Measurements from ENCODE around the gene ABCC8.

Gene ABCC8

DNA sequence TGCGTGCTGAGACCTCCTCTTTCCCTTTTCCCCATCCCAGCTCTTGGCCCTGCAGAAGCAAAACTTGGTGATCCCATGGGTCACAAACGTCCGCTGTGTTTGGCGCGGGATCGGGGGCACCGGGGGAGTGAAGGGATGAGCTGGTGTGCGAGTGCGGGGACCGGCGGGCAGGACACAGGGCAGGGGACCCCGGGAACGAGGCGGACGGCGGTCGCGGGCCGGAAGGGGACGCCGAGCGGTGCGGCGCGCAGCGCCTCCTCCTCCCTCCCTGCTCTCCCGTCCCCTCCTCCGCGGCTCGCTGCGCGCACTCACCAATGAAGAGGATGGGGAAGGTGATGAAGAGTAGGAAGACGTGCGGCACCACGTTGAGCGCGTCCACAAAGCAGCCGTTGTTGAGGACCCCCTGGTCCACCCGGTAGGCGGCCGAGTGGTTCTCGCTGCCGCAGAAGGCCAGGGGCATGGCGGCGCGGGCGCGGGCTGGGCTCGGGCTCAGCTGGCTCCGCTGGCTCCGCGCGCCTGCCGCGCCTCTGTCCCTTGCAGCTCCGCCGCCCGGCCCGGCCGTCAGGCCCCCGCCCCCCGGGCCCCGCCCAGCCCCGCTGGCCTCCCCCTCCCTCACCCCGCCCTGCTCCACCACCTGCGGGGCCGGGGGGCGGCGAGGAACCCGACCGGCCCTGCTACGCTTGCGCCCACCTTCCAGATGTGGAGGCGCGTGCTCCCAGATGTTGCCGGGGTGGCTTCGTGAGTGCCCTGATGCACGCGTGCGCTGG, at the start of gene ABCC8:
Gene ABCC8 (minus strand): TSS at position 529 of the 767 bp plus-strand sequence. CDS start 69 bp downstream, at position 460.
- H3K9me3 ChIP-seq, result no peaks in the 10 kb centered on the region
- peak; percentile 2 to 53 for DNase-seq (ENCODE audit: low spot score in 2 of 2)
- H3K36me3 ChIP-seq (replicated peaks), result no peaks in the 10 kb centered on the region
- H3K4me1 ChIP-seq, result peaks cover 8% of the 10 kb centered on the region
- in situ Hi-C loops (cut with MboI; ENCODE audit: low sequenced_read_pairs), result loop anchor here (5.0 kb wide), 1 partner anchor 84 kb away; no protein-coding TSS in a partner anchor
- peaks cover 17% of the 10 kb centered on the region; the same call in 1 of the 2 replicates for H3K27me3 ChIP-seq (ENCODE audit: low read depth)
- peak within 1 kb of the TSS; percentile 41 for H3K4me3 ChIP-seq

DNA sequence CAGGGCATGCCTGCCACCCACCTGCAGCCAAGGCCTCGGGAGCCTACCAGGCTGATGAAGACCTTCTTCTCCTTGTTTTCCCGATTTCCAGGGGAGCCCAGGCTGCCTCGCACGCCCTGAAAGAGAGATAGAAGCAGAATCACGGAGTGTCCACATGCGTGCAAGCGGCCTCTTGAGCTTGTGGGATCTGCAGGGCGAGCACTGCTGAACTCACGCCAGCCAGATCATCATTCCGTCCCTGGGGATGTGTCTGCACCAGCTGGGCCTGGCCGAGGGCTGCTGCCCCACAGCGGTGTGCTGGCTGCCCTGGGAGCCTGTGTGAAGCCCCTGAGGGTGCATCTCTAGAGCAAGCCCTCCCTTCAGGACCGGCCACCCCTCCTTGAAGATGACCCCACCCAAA, 49.7 kb upstream of the ABCC8 start:
- in situ Hi-C loops (cut with MboI; ENCODE audit: low sequenced_read_pairs), result loop anchor here (10.0 kb wide), 1 partner anchor 142 kb away; the partner anchor contains the start of gene KCNJ11
- no peaks in the 10 kb centered on the region for H3K4me1 ChIP-seq
- H3K4me3 ChIP-seq, result no peak overlapping the region
- no peaks in the 10 kb centered on the region; the same call in none of the 2 replicates for H3K27me3 ChIP-seq (ENCODE audit: low read depth)
- no peaks in the 10 kb centered on the region for H3K36me3 ChIP-seq (replicated peaks)
- no peak for DNase-seq (ENCODE audit: low spot score in 2 of 2)
- H3K9me3 ChIP-seq, result no peaks in the 10 kb centered on the region

DNA sequence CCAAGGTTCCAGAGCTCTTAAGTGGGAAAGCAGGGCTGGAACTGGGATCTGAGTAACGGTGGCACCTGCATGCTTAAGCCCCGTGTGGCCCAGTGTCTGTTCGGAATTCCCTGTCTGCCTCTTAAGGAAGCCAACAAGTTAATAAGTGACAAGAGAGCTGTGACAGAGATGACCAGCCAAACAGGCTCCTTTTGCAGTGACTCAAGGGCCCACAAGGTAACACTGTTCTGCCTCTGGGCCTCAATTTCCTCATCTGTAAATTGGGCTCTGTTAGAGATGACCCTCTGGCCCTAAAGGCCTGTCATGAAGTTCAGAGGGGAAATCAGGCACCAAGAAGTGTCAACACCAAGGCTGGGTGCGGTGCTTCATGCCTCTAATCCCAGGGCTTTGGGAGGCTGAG, 48.9 kb upstream of the ABCC8 start:
- Histone ChIP-seq H3K27me3 (ENCODE audit: low read depth) (no peaks in the 10 kb centered on the region; the same call in none of the 2 replicates), H3K36me3 (replicated peaks) (no peaks in the 10 kb centered on the region), H3K9me3 (no peaks in the 10 kb centered on the region), H3K4me3 (no peak overlapping the region), H3K4me1 (no peaks in the 10 kb centered on the region)
- DNase-seq (ENCODE audit: low spot score in 2 of 2), result no peak
- in situ Hi-C loops (cut with MboI; ENCODE audit: low sequenced_read_pairs), result loop anchor here (10.0 kb wide), 1 partner anchor 141 kb away; the partner anchor contains the start of gene KCNJ11

DNA sequence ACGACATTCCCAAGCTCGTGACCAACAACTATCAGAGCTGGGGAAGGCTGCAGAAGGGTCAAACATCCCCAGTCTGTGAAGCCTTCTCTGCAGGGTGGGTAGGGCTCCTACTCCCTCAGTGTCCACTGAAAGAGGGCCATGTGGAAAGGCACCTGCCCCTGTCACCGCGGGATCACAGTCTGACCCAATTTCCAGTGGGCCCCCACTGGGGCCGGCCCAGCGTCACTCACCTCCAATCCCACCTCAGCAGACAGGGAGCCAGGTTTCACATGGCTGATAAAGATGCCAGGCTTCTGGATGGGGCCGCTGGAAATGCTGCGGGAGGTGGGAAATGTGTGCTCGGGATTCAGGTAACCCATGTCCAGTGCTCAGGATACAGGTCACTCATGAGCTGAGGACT, 47.6 kb upstream of the ABCC8 start:
- Histone ChIP-seq H3K4me3 (no peak overlapping the region), H3K4me1 (no peaks in the 10 kb centered on the region), H3K36me3 (replicated peaks) (no peaks in the 10 kb centered on the region), H3K9me3 (no peaks in the 10 kb centered on the region), H3K27me3 (ENCODE audit: low read depth) (no peaks in the 10 kb centered on the region)
- no peak for DNase-seq (ENCODE audit: low spot score in 2 of 2)
- in situ Hi-C loops (cut with MboI; ENCODE audit: low sequenced_read_pairs), result loop anchor here (10.0 kb wide), 1 partner anchor 139 kb away; the partner anchor contains the start of gene KCNJ11

DNA sequence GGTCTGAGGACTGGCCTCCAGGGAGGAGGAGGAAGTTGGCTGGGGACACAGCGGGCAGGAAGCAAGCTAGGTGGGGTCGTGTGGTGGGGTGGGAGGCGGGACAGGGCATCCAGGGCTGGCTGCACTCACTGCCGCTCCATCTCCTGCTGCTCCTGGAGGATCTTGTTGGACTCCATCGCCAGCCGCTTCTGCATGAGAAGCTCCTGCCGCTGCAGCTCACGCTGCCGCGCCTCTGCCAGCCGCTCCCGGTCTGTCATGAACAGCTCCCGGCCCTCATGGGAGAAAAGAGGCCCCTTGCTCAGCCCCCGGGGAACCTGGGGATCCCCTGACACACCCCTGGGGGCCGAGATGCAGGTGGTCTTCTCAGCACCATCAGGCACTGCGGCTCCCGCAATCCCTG, 46.0 kb upstream of the ABCC8 start:
- DNase-seq (ENCODE audit: low spot score in 2 of 2), result no peak

DNA sequence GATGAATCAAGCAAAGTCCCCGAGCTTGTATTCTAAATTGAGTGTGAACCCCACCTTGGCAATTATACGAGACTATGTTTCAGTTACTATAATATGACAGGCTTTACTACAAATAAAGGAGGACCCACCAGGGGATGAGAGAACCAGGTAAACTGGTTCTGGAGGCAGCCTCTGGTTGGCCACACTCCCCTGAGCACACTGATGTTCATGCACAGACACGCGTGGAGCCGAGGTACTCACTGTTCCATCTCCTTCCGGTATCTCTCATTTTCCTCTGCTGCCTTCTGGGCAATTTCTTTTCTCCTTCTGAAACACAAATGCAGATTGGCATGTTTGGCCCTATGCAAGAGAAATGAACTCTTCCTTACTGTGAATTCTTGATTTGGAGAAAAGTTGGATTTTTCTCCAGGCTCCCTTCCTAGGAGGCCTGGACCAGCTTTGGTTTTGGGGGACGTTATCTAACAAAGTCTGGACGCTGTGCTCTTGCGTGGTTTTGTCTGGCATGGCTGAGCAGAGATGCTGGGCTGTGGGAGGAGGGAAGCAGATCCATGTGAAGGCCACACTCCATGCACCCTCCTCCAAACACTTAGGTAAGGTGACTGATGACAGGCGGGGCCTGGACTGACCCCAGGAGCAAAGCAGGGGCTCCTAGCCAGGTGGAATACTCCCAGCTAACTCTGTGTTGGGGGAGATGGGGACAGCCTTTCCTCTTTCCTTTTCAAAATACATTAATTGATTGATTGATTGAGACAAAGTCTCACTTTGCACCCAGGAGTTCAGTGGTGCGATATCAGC, 44.7 kb upstream of the ABCC8 start:
- in situ Hi-C loops (cut with MboI; ENCODE audit: low sequenced_read_pairs), result loop anchor here (10.0 kb wide), 1 partner anchor 137 kb away; the partner anchor contains the start of gene KCNJ11
- DNase-seq (ENCODE audit: low spot score in 2 of 2), result no peak
- no peak overlapping the region for H3K4me3 ChIP-seq
- no peaks in the 10 kb centered on the region for H3K9me3 ChIP-seq
- no peaks in the 10 kb centered on the region for H3K4me1 ChIP-seq
- H3K36me3 ChIP-seq (replicated peaks), result no peaks in the 10 kb centered on the region
- H3K27me3 ChIP-seq (ENCODE audit: low read depth), result no peaks in the 10 kb centered on the region

More for the DNA sequence above, 46.0 kb upstream of the ABCC8 start:
- Histone ChIP-seq H3K27me3 (ENCODE audit: low read depth) (no peaks in the 10 kb centered on the region), H3K4me3 (no peak overlapping the region), H3K4me1 (no peaks in the 10 kb centered on the region), H3K9me3 (no peaks in the 10 kb centered on the region), H3K36me3 (replicated peaks) (no peaks in the 10 kb centered on the region)
- in situ Hi-C loops (cut with MboI; ENCODE audit: low sequenced_read_pairs), result loop anchor here (10.0 kb wide), 1 partner anchor 138 kb away; the partner anchor contains the start of gene KCNJ11

DNA sequence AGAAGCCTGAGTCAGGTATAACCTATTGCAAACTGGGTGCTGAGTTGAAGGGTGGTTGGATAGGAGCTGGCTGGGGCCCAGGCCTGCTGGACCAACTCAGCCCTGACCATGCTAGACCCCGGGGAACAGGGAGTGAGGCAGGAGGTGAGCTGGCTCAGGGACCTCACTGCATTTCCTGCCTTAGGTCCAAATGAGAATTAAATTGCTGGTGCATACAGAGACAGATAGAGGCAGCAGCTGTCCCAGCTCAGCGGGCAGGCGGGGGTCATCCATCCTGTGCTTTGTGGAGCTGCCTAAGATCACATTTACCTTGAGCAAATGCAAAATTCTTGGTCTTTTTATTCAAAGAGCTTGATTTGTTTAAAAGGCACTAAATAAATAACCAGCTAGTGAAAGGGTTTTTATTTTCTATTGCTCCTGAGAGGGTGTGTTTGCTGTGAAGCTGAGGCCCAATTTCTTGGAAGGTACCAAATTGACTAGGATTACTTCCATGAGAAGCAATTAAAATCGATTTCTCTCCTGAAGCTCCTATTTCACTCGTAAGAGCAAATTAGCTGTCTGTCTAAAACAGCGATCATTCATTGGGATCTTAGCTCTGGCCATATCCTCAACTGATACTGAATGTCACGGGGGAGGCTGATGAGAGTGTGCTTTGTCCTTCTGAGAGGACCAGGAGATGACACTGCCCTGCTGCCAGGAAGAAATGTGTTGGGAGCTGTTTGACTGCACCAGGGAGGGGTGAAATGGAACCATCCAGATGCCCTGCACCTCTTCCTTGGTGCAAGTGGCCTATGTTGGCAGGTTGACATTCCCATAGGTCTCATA, 42.6 kb upstream of the ABCC8 start:
- H3K9me3 ChIP-seq, result no peaks in the 10 kb centered on the region
- no peaks in the 10 kb centered on the region for H3K27me3 ChIP-seq (ENCODE audit: low read depth)
- DNase-seq (ENCODE audit: low spot score in 2 of 2), result no peak
- no peaks in the 10 kb centered on the region for H3K4me1 ChIP-seq
- in situ Hi-C loops (cut with MboI; ENCODE audit: low sequenced_read_pairs), result no loop called here
- H3K36me3 ChIP-seq (replicated peaks), result no peaks in the 10 kb centered on the region
- H3K4me3 ChIP-seq, result no peak overlapping the region

DNA sequence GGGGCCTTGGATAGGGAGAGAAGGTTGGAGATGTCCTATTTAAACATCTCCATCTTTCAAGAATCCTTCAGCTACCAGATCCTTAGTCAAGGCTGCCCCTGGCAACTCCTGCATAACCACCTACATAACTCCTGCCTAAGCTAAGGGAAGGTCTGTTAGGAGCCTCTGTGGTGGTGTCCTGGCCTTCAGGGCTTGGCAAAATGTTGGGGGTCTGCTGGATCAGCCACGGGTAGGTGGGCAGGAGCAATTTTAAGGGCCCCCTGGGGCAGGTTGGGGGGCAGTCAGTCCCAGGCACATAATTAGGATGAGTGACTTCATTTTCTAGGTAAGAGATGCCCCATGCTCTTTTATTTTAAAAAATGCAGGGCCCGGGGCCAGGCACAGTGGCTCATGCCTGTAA, 41.7 kb upstream of the ABCC8 start:
- no peak for DNase-seq (ENCODE audit: low spot score in 2 of 2)
- no peaks in the 10 kb centered on the region for H3K9me3 ChIP-seq
- in situ Hi-C loops (cut with MboI; ENCODE audit: low sequenced_read_pairs), result no loop called here
- H3K27me3 ChIP-seq (ENCODE audit: low read depth), result no peaks in the 10 kb centered on the region
- H3K36me3 ChIP-seq (replicated peaks), result no peaks in the 10 kb centered on the region
- H3K4me1 ChIP-seq, result no peaks in the 10 kb centered on the region
- no peak overlapping the region for H3K4me3 ChIP-seq

DNA sequence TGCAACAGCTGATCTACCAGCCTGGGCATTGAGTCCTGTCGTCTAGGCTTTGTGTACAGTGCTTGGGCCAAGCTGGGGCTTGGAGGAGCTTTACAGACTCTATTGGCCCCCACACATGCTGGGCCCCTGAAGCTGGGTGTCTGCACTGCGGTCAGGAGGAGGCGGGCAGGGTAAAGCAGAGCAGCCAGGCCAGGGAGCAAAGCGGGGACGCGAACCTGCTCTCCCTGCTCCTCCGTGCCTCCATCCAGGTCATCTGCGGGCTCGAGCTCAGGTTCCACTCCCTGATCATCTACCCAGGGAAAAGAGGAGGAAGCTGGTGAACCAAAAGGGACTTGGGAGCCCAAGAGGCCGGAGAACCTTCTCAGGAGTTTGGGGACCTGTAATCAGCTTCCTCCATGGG, 40.5 kb upstream of the ABCC8 start:
- no peak for DNase-seq (ENCODE audit: low spot score in 2 of 2)
- no peaks in the 10 kb centered on the region for H3K9me3 ChIP-seq
- no peaks in the 10 kb centered on the region for H3K4me1 ChIP-seq
- H3K27me3 ChIP-seq (ENCODE audit: low read depth), result no peaks in the 10 kb centered on the region
- no peak overlapping the region for H3K4me3 ChIP-seq
- no peaks in the 10 kb centered on the region for H3K36me3 ChIP-seq (replicated peaks)
- in situ Hi-C loops (cut with MboI; ENCODE audit: low sequenced_read_pairs), result no loop called here

DNA sequence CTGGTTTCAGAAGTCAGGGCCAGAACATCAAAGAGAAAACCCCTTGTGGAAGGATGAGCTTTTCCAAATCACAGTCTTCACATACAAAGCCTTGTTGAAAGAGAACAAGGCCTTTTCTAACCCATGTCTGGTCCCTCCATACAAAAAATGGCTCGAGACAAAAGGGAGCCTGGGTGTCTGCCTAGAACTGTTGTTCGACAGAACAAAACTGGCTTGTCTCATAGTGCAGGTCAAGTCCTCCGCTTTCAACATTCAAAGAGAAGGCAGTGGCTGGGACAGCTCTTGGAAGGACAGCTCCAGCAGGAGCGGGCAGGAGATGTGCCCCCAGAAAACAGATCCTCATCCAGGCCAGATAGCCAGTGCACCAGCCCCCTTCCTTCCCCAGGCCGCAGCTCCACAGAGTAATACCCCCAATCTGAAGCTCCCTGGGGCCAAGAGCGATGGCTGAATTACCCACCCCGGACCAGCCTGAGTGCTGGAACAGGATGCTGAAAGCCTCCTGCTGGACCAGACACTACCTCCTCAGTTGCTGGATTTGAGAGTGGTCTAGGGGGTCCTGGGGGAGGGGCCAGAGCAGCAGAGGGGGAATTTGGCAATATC, 40.0 kb upstream of the ABCC8 start:
- no peaks in the 10 kb centered on the region for H3K9me3 ChIP-seq
- H3K36me3 ChIP-seq (replicated peaks), result no peaks in the 10 kb centered on the region
- no peaks in the 10 kb centered on the region for H3K27me3 ChIP-seq (ENCODE audit: low read depth)
- no peaks in the 10 kb centered on the region for H3K4me1 ChIP-seq
- no peak overlapping the region for H3K4me3 ChIP-seq
- no peak for DNase-seq (ENCODE audit: low spot score in 2 of 2)
- in situ Hi-C loops (cut with MboI; ENCODE audit: low sequenced_read_pairs), result no loop called here

DNA sequence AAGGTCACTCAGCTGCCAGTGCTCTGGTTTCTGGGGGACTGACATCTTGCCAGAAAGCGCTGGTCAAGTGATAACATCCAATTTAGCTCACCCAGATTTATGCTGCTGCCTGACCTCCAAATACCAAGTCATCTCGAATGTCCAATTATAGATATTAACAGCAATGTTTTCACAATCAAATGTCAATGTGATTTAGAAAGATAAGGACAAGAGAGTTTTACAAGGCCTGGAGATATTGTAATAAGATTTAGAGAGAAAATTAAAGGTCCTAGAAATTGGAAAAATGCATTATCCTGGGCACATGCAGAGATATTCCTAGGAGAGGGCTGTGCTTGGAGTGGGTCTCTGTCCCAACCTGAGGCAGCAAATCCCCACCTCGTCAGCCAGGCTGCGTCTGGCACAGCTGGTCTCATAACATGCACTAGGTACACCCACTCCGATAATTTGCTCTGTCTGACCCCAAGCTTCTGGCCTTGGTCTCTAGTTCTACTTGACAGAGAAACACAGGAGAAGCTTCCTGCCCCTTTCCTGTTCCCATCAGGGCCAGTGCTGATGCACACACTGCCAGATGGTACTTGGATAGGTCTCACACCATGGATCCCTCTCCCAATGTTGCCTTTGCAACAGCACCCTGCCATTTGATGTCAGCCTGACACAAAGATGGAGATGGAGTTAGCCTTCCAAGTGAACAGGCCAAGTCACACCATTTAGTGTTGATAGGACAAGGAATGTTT, 39.0 kb upstream of the ABCC8 start:
- H3K27me3 ChIP-seq (ENCODE audit: low read depth), result peaks cover 2% of the 10 kb centered on the region; the same call in 1 of the 2 replicates
- H3K4me1 ChIP-seq, result no peaks in the 10 kb centered on the region
- DNase-seq (ENCODE audit: low spot score in 2 of 2), result no peak
- no peak overlapping the region for H3K4me3 ChIP-seq
- no peaks in the 10 kb centered on the region for H3K9me3 ChIP-seq
- H3K36me3 ChIP-seq (replicated peaks), result no peaks in the 10 kb centered on the region
- in situ Hi-C loops (cut with MboI; ENCODE audit: low sequenced_read_pairs), result no loop called here

DNA sequence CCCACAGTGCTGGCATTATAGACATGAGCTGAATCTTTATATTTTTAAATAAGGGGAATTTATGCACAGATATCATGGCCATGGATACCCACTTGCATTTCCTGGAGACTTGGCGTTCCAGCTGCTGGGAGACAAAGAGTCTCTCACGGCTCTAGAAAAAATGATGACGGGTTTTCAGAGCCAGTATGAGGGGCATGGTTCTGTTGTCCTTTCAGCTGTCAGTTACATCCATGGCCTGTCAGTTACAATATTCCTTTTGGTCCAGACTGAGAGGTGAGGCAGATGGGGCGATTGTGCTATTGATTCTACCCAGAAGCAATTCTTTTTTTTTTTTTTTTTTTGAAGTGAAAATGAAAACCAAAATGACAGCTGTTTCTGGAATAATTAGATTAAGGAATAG, 37.8 kb upstream of the ABCC8 start:
- no peak for DNase-seq (ENCODE audit: low spot score in 2 of 2)
- no peaks in the 10 kb centered on the region for H3K36me3 ChIP-seq (replicated peaks)
- no peak overlapping the region for H3K4me3 ChIP-seq
- H3K4me1 ChIP-seq, result no peaks in the 10 kb centered on the region
- peaks cover 4% of the 10 kb centered on the region; the same call in 1 of the 2 replicates for H3K27me3 ChIP-seq (ENCODE audit: low read depth)
- no peaks in the 10 kb centered on the region for H3K9me3 ChIP-seq
- in situ Hi-C loops (cut with MboI; ENCODE audit: low sequenced_read_pairs), result no loop called here
